HG03571 (cell line): ENCODE measurements around the gene CFAP74.

Source experiments
- ATAC-seq: cut with Tn5 transposase; IDR thresholded peaks from one replicate; pipeline ENCODE4 v1.9.1; 2021; ENCODE audit not compliant: unreplicated experiment

Gene CFAP74

GRCh38 chr1:1929639-1930545 lies 73.7 kb downstream of the CFAP74 start:
- ATAC-seq: no peak

- ATAC-seq: no peak
Observed at GRCh38 chr1:1929102-1929638, 74.4 kb downstream of the CFAP74 start.

GRCh38 chr1:1928231-1929101 lies 75.1 kb downstream of the CFAP74 start:
- ATAC-seq: no peak

- ATAC-seq: no peak
Observed at GRCh38 chr1:1927751-1928150, 75.8 kb downstream of the CFAP74 start.

GRCh38 chr1:1926886-1927660 lies 76.5 kb downstream of the CFAP74 start:
- no peak for ATAC-seq

GRCh38 chr1:1926346-1926811 lies 77.2 kb downstream of the CFAP74 start:
- no peak for ATAC-seq

- no peak for ATAC-seq
Observed at GRCh38 chr1:1925437-1926345, 77.9 kb downstream of the CFAP74 start.

GRCh38 chr1:1924849-1925248 lies 78.7 kb downstream of the CFAP74 start:
- no peak for ATAC-seq

- no peak for ATAC-seq
Observed at GRCh38 chr1:1924386-1924785, 79.2 kb downstream of the CFAP74 start.

- ATAC-seq: no peak
Observed at GRCh38 chr1:1922956-1923833, 80.4 kb downstream of the CFAP74 start.

GRCh38 chr1:1922702-1922955 lies 81.0 kb downstream of the CFAP74 start:
- ATAC-seq: no peak

- ATAC-seq: no peak
Observed at GRCh38 chr1:1921901-1922701, 81.5 kb downstream of the CFAP74 start.

- no peak for ATAC-seq
Observed at GRCh38 chr1:1921459-1921862, 82.1 kb downstream of the CFAP74 start.

GRCh38 chr1:1920608-1921458 lies 82.8 kb downstream of the CFAP74 start:
- no peak for ATAC-seq

- ATAC-seq: no peak
Observed at GRCh38 chr1:1920057-1920607, 83.5 kb downstream of the CFAP74 start.

GRCh38 chr1:1919304-1920056 lies 84.1 kb downstream of the CFAP74 start:
- peak; percentile 77 for ATAC-seq
